Gastroesophageal sphincter (tissue), 4 donors: ENCODE results near the gene SSH2. TPM values are rescaled to one million over a fixed set of nuclear protein-coding genes. Genes with fewer than 3 reads are reported as not detected.
A peak's percentile ranks its signal among the peaks of the same experiment; 100 is the strongest.

Experiments
- ATAC-seq: fragments of 150-250 bp; one replicate; pipeline ENCODE4 v1.9.1; 2016; ENCODE audit warnings: mild to moderate bottlenecking, moderate library complexity
- H3K27ac ChIP-seq, 4 donors: fragments of 200-600 bp; sonication (generic) in 3 of 4; 1 replicate in 3 of 4; 2 replicates in 1 of 4; pipeline ENCODE4 v1.5.1; 2016 to 2019
- H3K27me3 ChIP-seq: fragments of 200-600 bp; sonication (generic); one replicate; pipeline ENCODE4 v1.5.1; 2019
- H3K36me3 ChIP-seq, 2 donors: fragments of 200-600 bp; sonication (generic); one replicate each; pipeline ENCODE4 v1.5.1; 2019; ENCODE audit warnings: control low read depth in 1 of 2
- H3K4me1 ChIP-seq, 3 donors: fragments of 200-600 bp; sonication (generic); 1 replicate in 2 of 3; 2 replicates in 1 of 3; pipeline ENCODE4 v1.5.1; 2016 to 2019; ENCODE audit warnings: control low read depth in 2 of 3
- H3K4me3 ChIP-seq, 2 donors: fragments of 200-600 bp; sonication (generic); one replicate each; pipeline ENCODE4 v1.5.1; 2019; ENCODE audit warnings: mild to moderate bottlenecking in 1 of 2, moderate library complexity in 1 of 2
- H3K9me3 ChIP-seq, 3 donors: fragments of 200-600 bp; sonication (generic); one replicate each; pipeline ENCODE4 v1.5.1; 2017 to 2019; ENCODE audit warnings: control low read depth in 2 of 3
- CTCF ChIP-seq, 4 experiments: fragments of 200-600 bp in 2 of 4; fragments of 450-650 bp in 2 of 4; sonication (generic) in 1 of 4; IDR thresholded peaks; one replicate each; pipeline ENCODE4 v1.5.1; 2017 to 2019; ENCODE audit warnings: antibody characterized with exemption in 4 of 4, mild to moderate bottlenecking in 2 of 4, moderate library complexity in 2 of 4
- EP300 ChIP-seq: sonication (generic); formaldehyde crosslinking; IDR thresholded peaks from one replicate; pipeline ENCODE4 v1.6.1; 2017; ENCODE audit warnings: antibody characterized with exemption, mild to moderate bottlenecking
- POLR2A ChIP-seq, 2 donors: fragments of 450-650 bp; IDR thresholded peaks; one replicate each; pipeline ENCODE4 v1.6.1; 2017; ENCODE audit warnings: antibody characterized with exemption in 2 of 2, mild to moderate bottlenecking in 2 of 2, moderate library complexity in 1 of 2
- POLR2AphosphoS5 ChIP-seq: sonication (generic); formaldehyde crosslinking; IDR thresholded peaks from one replicate; pipeline ENCODE4 v1.6.1; 2017; ENCODE audit warnings: antibody characterized with exemption
- WGBS, 2 donors: methylation state at CpG; one replicate each; pipeline ENCODE4 v1.1.5; 2018; ENCODE audit warnings: low coverage in 1 of 2; 5-methylcytosine and 5-hydroxymethylcytosine counted together
- total RNA-seq, 4 donors: library from RNA; depleted of rRNA; stranded (reverse); fragments of >200 nt; gene quantifications; one replicate each; pipeline ENCODE4 v1.1.0, GENCODE V29; 2016

The SSH2 gene
- total RNA-seq = 10 to 100 TPM; 16.0 to 39.7 (median 24.9) TPM

- Histone ChIP-seq H3K27ac (peak within 1 kb of the TSS; percentile 82 to 96 (median 94)), H3K4me3 (peak within 1 kb of the TSS; percentile 88 to 94), H3K9me3 (no peaks in the 10 kb centered on the region), H3K36me3 (no peaks in the 10 kb centered on the region), H3K4me1 (peaks cover 2 to 35% (median 21%) of the 10 kb centered on the region in 3 donors), H3K27me3 (no peaks in the 10 kb centered on the region)
- ATAC-seq = peak; percentile 91
- peak in 1 of 4 experiments; percentile 27 for TF ChIP-seq CTCF (IDR thresholded peaks at IDR 0.05)
- peak; percentile 53 for TF ChIP-seq POLR2AphosphoS5
- no peak for TF ChIP-seq EP300
- peak; percentile 18 to 40 for TF ChIP-seq POLR2A (IDR thresholded peaks at IDR 0.05)
- 0% methylated on average over 8 to 15 of the region's 71 CpGs for WGBS, 2 donors
Measured at GRCh38 chr17:29929533-29930408, at the start of gene SSH2. SSH2 (minus strand) TSS chr17:29930228; CDS start chr17:29930000, 228 bp downstream.

- no peak overlapping the region for H3K27ac ChIP-seq
- no peaks in the 10 kb centered on the region for H3K9me3 ChIP-seq
- H3K4me1 ChIP-seq = no peaks in the 10 kb centered on the region
- H3K4me3 ChIP-seq = no peak overlapping the region
- no peaks in the 10 kb centered on the region for H3K27me3 ChIP-seq
- no peak for ATAC-seq
- H3K36me3 ChIP-seq = no peaks in the 10 kb centered on the region
- 55 to 56% methylated on average over 1 of the region's 1 CpG for WGBS, 2 donors
- TF ChIP-seq POLR2A (IDR thresholded peaks at IDR 0.05) (no peak), POLR2AphosphoS5 (no peak), EP300 (no peak), CTCF (IDR thresholded peaks at IDR 0.05) (no peak)
Measured at GRCh38 chr17:29977836-29978235, 47.8 kb upstream of the SSH2 start.

GRCh38 chr17:29973005-29973404 lies 43.0 kb upstream of the SSH2 start:
- TF ChIP-seq EP300 (no peak), POLR2A (IDR thresholded peaks at IDR 0.05) (no peak), POLR2AphosphoS5 (no peak), CTCF (IDR thresholded peaks at IDR 0.05) (no peak)
- WGBS, 2 donors = 80 to 87% methylated on average over 2 to 3 of the region's 3 CpGs
- Histone ChIP-seq H3K36me3 (no peaks in the 10 kb centered on the region), H3K27me3 (no peaks in the 10 kb centered on the region), H3K4me1 (no peaks in the 10 kb centered on the region), H3K4me3 (no peak overlapping the region), H3K27ac (no peak overlapping the region), H3K9me3 (no peaks in the 10 kb centered on the region)
- ATAC-seq = no peak

- no peak for ATAC-seq
- Histone ChIP-seq H3K27ac (no peak overlapping the region), H3K9me3 (no peaks in the 10 kb centered on the region), H3K4me1 (no peaks in the 10 kb centered on the region), H3K36me3 (no peaks in the 10 kb centered on the region), H3K4me3 (no peak overlapping the region), H3K27me3 (no peaks in the 10 kb centered on the region)
- WGBS, 2 donors = 90 to 96% methylated on average over 2 to 8 of the region's 18 CpGs
- no peak for TF ChIP-seq CTCF (IDR thresholded peaks at IDR 0.05)
- no peak for TF ChIP-seq POLR2AphosphoS5
- TF ChIP-seq EP300 = no peak
- TF ChIP-seq POLR2A (IDR thresholded peaks at IDR 0.05) = no peak
Measured at GRCh38 chr17:29972277-29972676, 42.2 kb upstream of the SSH2 start.

- 68 to 72% methylated on average over 3 to 5 of the region's 5 CpGs for WGBS, 2 donors
- no peak for ATAC-seq
- Histone ChIP-seq H3K27ac (no peak overlapping the region), H3K4me3 (no peak overlapping the region), H3K4me1 (no peaks in the 10 kb centered on the region), H3K9me3 (peaks cover 0 to 11% (median 0%) of the 10 kb centered on the region in 3 donors), H3K36me3 (no peaks in the 10 kb centered on the region), H3K27me3 (no peaks in the 10 kb centered on the region)
- TF ChIP-seq CTCF (IDR thresholded peaks at IDR 0.05) (no peak), POLR2AphosphoS5 (no peak), POLR2A (IDR thresholded peaks at IDR 0.05) (no peak), EP300 (no peak)
Measured at GRCh38 chr17:29968271-29968670, 38.2 kb upstream of the SSH2 start.
